ENCODE data around the gene VNN1. TPM values are rescaled to one million over a fixed set of nuclear protein-coding genes. Genes with fewer than 3 reads are reported as not detected.

The VNN1 gene
- total and polyA plus RNA-seq, 9 donors = 0.28 to 5.0 (median 1.3) TPM; not detected in 1

GRCh38 chr6:132673376-132674094 lies 40.3 kb downstream of the VNN1 start:
- no peak for DNase-seq
- H3K4me3 ChIP-seq = no peak overlapping the region
- H3K36me3 ChIP-seq = no peaks in the 10 kb centered on the region
- intact Hi-C loops (cut with DNase I) = no loop called here
- H3K4me1 ChIP-seq (ENCODE audit: insufficient read depth) = no peaks in the 10 kb centered on the region
- TF ChIP-seq EP300 (IDR thresholded peaks at IDR 0.05) (no peak), CTCF (IDR thresholded peaks at IDR 0.05) (no peak), POLR2A (IDR thresholded peaks at IDR 0.05) (no peak)
- no peaks in the 10 kb centered on the region for H3K9me3 ChIP-seq
- no peak overlapping the region for H3K27ac ChIP-seq
- H3K27me3 ChIP-seq = no peaks in the 10 kb centered on the region
- WGBS, 3 donors = 77 to 78% (median 77%) methylated on average over 10 of the region's 10 CpGs

- no peaks in the 10 kb centered on the region for H3K4me1 ChIP-seq (ENCODE audit: insufficient read depth)
- no peak for DNase-seq
- intact Hi-C loops (cut with DNase I) = no loop called here
- no peak overlapping the region for H3K27ac ChIP-seq
- TF ChIP-seq EP300 (IDR thresholded peaks at IDR 0.05) = no peak
- TF ChIP-seq POLR2A (IDR thresholded peaks at IDR 0.05) = no peak
- TF ChIP-seq CTCF (IDR thresholded peaks at IDR 0.05) = no peak
- no peaks in the 10 kb centered on the region for H3K36me3 ChIP-seq
- H3K4me3 ChIP-seq = no peak overlapping the region
- H3K27me3 ChIP-seq = no peaks in the 10 kb centered on the region
- WGBS, 3 donors = 83 to 89% (median 87%) methylated on average over 1 of the region's 1 CpG
- no peaks in the 10 kb centered on the region for H3K9me3 ChIP-seq
These were observed 42.6 kb downstream of the VNN1 start for GRCh38 chr6:132671295-132671694.

- Histone ChIP-seq H3K27me3 (no peaks in the 10 kb centered on the region), H3K4me3 (no peak overlapping the region), H3K9me3 (no peaks in the 10 kb centered on the region), H3K4me1 (ENCODE audit: insufficient read depth) (no peaks in the 10 kb centered on the region), H3K27ac (no peak overlapping the region), H3K36me3 (no peaks in the 10 kb centered on the region)
- DNase-seq = no peak
- intact Hi-C loops (cut with DNase I) = no loop called here
- no peak for TF ChIP-seq CTCF (IDR thresholded peaks at IDR 0.05)
- TF ChIP-seq EP300 (IDR thresholded peaks at IDR 0.05) = no peak
- no peak for TF ChIP-seq POLR2A (IDR thresholded peaks at IDR 0.05)
- WGBS, 3 donors = 3 to 7% (median 6%) methylated on average over 4 of the region's 4 CpGs
These were observed 44.1 kb downstream of the VNN1 start for GRCh38 chr6:132669690-132670291.

GRCh38 chr6:132666118-132666517 lies 47.7 kb downstream of the VNN1 start:
- DNase-seq = no peak
- no peaks in the 10 kb centered on the region for H3K9me3 ChIP-seq
- H3K36me3 ChIP-seq = no peaks in the 10 kb centered on the region
- intact Hi-C loops (cut with DNase I) = no loop called here
- TF ChIP-seq EP300 (IDR thresholded peaks at IDR 0.05) = no peak
- no peak for TF ChIP-seq CTCF (IDR thresholded peaks at IDR 0.05)
- no peak for TF ChIP-seq POLR2A (IDR thresholded peaks at IDR 0.05)
- H3K27me3 ChIP-seq = no peaks in the 10 kb centered on the region
- H3K27ac ChIP-seq = no peak overlapping the region
- H3K4me3 ChIP-seq = no peak overlapping the region
- 89 to 93% (median 91%) methylated on average over 4 of the region's 4 CpGs for WGBS, 3 donors
- no peaks in the 10 kb centered on the region for H3K4me1 ChIP-seq (ENCODE audit: insufficient read depth)
